ENCODE results near the gene AMIGO2. TPM values are rescaled to one million over a fixed set of nuclear protein-coding genes. Genes with fewer than 3 reads are reported as not detected.
A peak's percentile ranks its signal among the peaks of the same experiment; 100 is the strongest.

The AMIGO2 gene
- total RNA-seq, 1 experiment from 2014 or later = 6.5 TPM

- TF ChIP-seq CDX4 (CRISPR knock-in tag; IDR thresholded peaks at IDR 0.05; ENCODE audit: borderline replicate concordance) = no peak
- no peak for TF ChIP-seq KAT7 (CRISPR knock-in tag; IDR thresholded peaks at IDR 0.05; ENCODE audit: borderline replicate concordance)
- no peak for TF ChIP-seq MYBL2 (CRISPR knock-in tag; IDR thresholded peaks at IDR 0.05)
- TF ChIP-seq ZNF396 (CRISPR knock-in tag; IDR thresholded peaks at IDR 0.05; ENCODE audit: borderline replicate concordance) = no peak
- no peak for TF ChIP-seq HMGXB4 (CRISPR knock-in tag; IDR thresholded peaks at IDR 0.05)
- no peak for TF ChIP-seq JUN (CRISPR knock-in tag; IDR thresholded peaks at IDR 0.05)
- no peak for TF ChIP-seq ETV6 (CRISPR knock-in tag; IDR thresholded peaks at IDR 0.05)
- no peak for TF ChIP-seq ERG (CRISPR knock-in tag; IDR thresholded peaks at IDR 0.05)
Observed at GRCh38 chr12:47091009-47091408, 11.2 kb upstream of the AMIGO2 start (continued).

GRCh38 chr12:47088021-47088944 is 8.5 kb upstream of the AMIGO2 start:
- Mint-ChIP-seq H3K4me3 (no peak overlapping the region), H3K4me1 (peaks cover 46% of the 10 kb centered on the region), H3K36me3 (no peaks in the 10 kb centered on the region), H3K9me3 (peaks cover 4% of the 10 kb centered on the region; the same call in 1 of the 2 replicates), H3K27me3 (ENCODE audit: low read depth) (no peaks in the 10 kb centered on the region), H3K27ac (peak overlapping the region; percentile 66; the same call in 1 of the 2 replicates)
- POLR2A ChIA-PET = no interaction called here
- CTCF ChIA-PET = interaction anchor here (0.9 kb wide), 1 partner anchor 9 kb away, joined by 5 read pairs; the partner anchor contains the start of genes AMIGO2 and PCED1B
- ATAC-seq = no peak
- DNase-seq (ENCODE audit: low spot score) = no peak
- TF ChIP-seq PRRX2 (CRISPR knock-in tag; IDR thresholded peaks at IDR 0.05) (no peak), TEAD1 (CRISPR knock-in tag; IDR thresholded peaks at IDR 0.05) (no peak), ZSCAN18 (CRISPR knock-in tag; IDR thresholded peaks at IDR 0.05) (no peak), OVOL2 (CRISPR knock-in tag; IDR thresholded peaks at IDR 0.05; ENCODE audit: borderline replicate concordance) (no peak), ZNF138 (CRISPR knock-in tag; conservative IDR thresholded peaks at IDR 0.05) (no peak), NR2C2 (CRISPR knock-in tag; IDR thresholded peaks at IDR 0.05) (no peak), ZNF219 (CRISPR knock-in tag; IDR thresholded peaks at IDR 0.05; ENCODE audit: borderline replicate concordance) (no peak), PREB (CRISPR knock-in tag; IDR thresholded peaks at IDR 0.05; ENCODE audit: borderline replicate concordance) (no peak), AFF4 (CRISPR knock-in tag; IDR thresholded peaks at IDR 0.05; ENCODE audit: borderline replicate concordance) (no peak), ZNF317 (CRISPR knock-in tag; IDR thresholded peaks at IDR 0.05; ENCODE audit: borderline replicate concordance, low read depth) (no peak), E2F1 (CRISPR knock-in tag; IDR thresholded peaks at IDR 0.05) (no peak), ZNF121 (CRISPR knock-in tag; IDR thresholded peaks at IDR 0.05) (no peak), NR3C1 (CRISPR knock-in tag; conservative IDR thresholded peaks at IDR 0.05; ENCODE audit: low read depth) (no peak), TP53 (CRISPR knock-in tag; IDR thresholded peaks at IDR 0.05) (no peak), ZNF671 (CRISPR knock-in tag; IDR thresholded peaks at IDR 0.05) (no peak), NFATC4 (CRISPR knock-in tag; IDR thresholded peaks at IDR 0.05) (no peak), ATF1 (CRISPR knock-in tag; IDR thresholded peaks at IDR 0.05) (no peak)
